Stimulated activated CD4-positive, alpha-beta T cell treated with anti-CD3 and anti-CD28 coated beads, Interleukin-15, amount 100 ng/mL, for 1 hour (primary cell): Measurements from ENCODE around the gene PGM2.
"Not testable (repeated sequence)": the region's sequence is repeated elsewhere in the genome, so short reads cannot be mapped to it uniquely, and the experiment has no call there.

Source experiments
- DNase-seq, 2 donors: peaks; one replicate each; pipeline ENCODE4 v3.0.0-alpha.2; 2020; ENCODE audit warnings: low read depth in 1 of 2, low spot score in 1 of 2

The PGM2 gene

DNA sequence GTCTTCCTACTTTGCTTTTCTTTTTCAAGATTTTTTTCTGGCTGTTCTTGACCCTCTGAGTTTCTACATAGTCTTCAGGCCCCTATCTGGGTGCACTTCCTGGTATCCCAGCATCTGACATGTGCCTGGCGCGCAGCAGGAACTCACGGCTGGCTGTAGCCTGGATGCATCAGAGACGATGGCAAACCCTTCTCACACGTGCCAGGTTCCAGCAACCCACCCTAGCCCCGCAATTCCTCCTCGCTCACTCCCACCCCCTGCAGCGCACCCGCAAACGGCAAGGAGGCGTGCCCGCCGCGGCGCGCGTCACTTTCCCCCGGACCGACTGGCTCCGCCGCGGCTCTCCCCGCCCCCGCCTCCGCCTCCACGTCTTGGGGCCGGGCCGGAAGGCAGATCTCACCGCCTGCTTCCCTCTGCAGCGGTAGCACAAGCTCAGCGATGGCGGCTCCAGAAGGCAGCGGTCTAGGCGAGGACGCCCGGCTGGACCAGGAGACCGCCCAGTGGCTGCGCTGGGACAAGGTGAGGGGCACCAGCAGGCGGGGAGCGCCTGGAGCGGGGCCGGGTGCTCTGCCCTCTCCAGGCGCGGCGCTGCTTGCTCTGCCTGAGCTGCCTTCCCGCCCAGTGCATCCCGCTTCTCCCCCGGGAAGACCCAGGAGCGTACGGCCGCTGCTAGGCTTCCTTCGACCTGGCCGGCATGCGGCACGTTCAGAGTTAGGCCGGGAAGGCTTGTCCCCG lies at the start of gene PGM2:
PGM2 (plus strand) TSS at position 392 of the 735 bp plus-strand sequence; CDS start at position 439, 47 bp downstream.
- DNase-seq = peak; percentile 77 to 90

DNA sequence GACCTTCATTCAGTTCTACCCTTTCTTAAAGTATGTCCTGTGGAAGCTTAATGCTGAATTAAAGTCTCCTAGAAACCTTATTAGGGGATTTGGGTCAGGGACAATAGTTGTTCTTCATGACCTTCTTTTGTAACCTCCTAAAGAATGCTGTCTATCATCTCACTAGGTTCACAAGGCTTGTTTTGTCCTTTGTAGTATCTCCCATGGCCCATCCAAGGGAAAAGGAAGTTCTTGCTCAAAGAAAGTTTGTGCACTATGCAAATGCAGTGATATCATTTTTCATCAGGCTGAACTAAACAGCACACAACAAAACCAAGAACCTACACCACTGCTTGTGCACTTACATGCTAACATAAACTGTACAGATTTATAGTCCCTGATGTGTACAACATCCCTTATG lies 46.6 kb upstream of the PGM2 start:
- no peak for DNase-seq

DNA sequence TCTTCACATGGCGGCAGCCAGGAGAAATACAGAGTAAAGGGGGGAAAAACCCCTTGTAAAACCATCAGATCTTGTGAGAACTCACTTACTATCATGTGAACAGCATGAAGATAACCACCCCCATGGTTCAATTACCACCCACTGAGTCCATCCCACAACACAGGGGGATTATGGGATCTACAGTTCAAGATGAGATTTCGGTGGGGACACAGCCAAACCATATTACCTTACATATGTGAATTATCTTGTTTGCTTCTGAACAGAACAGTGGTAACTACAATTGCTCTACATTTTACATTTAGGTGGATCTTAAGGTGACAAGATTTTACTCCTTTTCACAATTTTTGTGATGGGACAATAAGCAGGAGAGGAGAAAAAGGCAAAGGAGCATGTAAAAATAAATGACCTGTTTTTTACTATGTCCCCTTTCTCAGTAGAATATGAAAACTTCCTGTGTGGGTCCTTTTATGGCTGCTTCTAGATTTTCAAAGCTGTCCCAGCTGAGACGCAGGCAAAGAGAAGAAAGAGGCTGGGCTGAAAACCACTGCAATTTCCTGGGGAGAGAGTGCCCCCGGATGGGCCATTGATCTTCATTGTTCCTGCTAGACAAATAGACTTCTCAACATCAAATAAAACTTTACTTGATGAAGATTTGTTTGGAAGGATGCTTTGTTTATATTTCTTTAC lies 45.9 kb upstream of the PGM2 start:
- DNase-seq = peak; percentile 2 to 26

DNA sequence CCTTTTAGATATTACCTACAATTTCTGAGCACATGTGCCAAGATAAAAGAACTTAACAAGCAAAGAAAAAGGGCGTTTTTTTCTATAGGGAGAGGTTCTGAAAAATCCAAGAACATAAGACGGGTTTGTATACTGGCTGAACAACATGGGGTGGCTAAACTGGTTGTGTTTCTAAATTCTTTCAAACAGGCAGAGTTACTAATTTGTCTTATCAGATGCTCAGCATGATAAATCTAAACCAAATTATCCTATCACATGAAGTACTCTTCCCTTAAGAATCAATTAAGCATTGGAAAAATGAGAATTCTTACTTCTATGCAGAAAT lies 45.4 kb upstream of the PGM2 start:
- no peak for DNase-seq

DNA sequence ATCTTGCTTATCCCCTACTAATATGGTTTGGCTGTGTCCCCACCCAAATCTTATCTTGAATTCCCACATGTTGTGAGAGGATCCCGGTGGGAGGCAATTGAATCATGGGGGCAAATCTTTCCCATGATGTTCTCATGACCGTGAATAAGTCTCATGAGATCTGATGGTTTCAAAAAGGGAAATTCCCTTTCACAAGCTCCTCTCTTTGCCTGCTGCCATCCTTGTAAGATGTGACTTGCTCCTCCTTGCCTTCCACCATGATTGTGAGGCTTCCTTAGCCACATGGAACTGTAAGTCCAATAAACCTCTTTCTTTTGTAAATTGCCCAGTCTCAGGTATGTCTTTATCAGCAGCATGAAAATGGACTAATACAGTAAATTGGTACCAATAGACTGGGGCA lies 40.2 kb upstream of the PGM2 start:
- DNase-seq = not testable (repeated sequence)

DNA sequence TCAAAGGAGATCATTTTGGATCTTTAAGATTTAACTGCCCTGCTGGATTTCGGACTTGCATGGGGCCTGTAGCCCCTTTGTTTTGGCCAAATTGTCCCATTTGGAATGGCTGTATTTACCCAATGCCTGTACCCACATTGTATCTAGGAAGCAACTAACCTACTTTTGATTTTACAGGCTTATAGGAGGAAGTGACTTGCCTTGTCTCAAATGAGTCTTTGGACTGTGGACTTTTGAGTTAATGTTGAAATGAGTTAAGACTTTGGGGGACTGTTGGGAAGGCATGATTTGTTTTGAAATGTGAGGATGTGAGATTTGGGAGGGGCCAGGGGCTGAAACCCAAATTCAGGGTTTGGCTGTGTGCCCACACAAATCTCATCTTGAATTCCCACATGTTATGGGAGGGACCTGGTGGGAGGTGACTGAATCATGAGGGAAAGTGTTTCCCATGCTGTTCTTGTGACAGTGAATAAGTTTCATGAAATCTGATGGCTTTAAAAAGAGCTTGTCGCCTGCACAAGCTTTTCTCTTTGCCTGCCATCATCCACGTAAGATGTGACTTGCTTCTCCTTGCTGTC lies 38.5 kb upstream of the PGM2 start:
- not testable (repeated sequence) for DNase-seq

DNA sequence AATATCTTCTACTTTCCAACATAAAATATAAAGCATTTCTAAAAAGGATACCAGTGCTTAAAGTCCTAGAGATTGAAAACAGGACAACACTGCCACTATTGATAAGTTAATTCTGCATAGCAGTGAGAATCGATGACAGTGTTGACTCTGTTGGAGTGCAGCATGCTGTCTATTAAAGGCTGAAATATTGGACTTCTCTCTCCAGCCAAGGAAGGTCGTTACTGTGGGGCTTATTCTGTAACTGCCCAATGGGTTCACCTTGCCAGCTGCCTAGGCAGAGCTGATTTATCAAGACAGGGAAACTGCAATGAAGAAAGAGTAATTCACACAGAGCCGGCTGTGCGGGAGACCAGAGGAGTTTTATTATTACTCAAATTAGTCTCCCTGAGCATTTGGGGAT lies 37.7 kb upstream of the PGM2 start:
- DNase-seq = no peak

DNA sequence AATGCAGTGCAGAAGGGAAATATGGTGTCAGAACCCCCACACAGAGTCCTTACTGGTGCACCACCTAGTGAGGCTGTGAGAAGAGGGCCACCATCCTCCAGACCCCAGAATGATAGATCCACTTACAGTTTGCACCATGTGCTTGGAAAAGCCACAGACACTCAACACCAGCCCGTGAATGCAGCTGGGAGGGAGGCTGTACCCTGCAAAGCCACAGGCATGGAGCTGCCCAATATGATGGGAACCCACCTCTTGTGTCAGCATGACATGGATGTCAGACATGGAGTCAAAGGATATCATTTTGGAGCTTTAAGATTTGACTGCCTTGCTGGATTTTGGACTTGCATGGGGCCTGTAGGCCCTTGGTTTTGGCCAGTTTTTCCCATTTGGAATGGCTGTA lies 34.2 kb upstream of the PGM2 start:
- DNase-seq = no peak

DNA sequence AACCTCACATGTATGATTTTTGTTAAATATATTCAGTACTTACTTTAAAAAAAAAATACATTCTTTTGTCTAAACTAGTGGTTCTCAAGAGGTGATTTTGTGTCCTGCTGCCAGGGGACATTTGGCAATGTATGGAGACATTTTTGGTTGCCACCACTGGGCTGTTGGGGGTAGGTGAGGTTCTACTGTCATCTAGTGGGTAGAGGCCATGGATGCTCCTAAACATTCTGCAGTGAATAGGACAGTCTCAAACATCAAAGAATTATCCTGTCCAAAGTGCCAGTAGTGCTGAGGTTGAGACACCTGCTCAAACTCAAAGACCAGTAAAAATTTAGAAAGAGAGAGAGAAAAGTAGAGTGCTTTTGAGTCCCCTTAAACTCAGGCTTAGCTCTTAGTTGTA lies 32.9 kb upstream of the PGM2 start:
- DNase-seq = no peak

DNA sequence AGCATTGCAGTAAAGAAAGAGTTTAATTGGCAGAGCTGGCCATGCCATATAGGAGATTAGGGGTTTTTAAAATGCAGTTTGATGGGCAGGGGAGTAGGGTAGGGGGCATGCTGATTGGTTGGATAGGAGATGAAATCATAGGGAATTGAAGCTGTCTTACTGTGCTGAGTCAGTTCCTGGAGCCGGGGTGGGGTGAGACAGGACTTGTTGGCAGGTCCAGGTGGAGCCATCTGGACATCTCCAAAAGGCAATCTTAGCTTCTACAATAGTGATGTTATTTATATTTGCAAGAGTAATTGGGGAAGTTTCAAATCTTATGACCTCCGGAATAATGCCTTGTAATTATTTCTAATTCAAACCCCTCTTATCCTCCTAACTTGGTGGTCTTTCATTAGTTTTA lies 32.4 kb upstream of the PGM2 start:
- DNase-seq = no peak

DNA sequence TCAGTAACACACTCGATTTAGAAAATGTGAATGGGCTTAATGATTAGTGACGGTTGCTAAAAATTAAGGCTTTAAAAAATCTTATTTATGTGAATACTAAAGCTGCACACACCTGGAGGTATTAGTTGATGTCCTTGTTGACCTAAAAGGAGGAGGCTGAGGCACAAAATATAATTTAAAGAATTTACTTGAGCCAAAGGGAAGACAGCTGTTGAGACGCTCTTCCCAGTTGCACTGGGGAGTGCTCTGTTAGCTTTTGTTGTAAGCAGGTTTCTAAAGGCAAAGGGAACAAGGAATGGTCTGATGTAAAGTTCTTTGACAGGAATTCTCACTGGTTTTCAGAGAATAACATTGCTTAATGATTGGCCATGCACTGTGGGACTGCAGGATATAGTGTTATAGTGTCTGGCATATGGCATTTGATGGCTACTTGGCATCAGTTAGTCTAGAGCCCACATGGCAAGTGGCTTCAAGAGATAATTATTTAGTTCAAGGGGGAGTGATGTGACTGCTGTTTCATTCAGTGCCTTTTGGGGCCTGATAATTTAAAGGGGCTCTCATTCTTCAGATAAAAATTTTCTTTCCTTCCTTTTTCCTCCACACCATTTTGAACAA lies 30.8 kb upstream of the PGM2 start:
- DNase-seq = no peak

DNA sequence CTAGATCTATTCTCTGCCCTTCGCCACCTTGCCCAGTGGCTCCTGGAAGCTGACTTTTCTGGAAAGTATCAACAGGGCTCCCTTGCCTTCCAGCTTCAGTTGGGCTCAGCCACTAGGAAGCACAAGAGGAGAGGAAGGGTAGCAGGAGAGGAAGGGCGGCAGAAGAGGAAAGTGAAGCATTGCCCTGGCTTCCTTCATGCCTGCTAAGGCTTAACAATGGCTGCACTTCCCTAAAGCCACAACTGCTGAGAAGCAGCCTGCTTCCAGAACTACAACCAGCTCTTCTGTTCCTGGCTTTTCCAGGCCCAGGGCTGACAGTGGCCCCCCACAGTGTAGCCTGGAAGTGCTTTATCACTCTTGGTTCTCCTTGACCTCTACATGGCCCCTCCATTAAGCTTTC lies 29.1 kb upstream of the PGM2 start:
- no peak for DNase-seq

DNA sequence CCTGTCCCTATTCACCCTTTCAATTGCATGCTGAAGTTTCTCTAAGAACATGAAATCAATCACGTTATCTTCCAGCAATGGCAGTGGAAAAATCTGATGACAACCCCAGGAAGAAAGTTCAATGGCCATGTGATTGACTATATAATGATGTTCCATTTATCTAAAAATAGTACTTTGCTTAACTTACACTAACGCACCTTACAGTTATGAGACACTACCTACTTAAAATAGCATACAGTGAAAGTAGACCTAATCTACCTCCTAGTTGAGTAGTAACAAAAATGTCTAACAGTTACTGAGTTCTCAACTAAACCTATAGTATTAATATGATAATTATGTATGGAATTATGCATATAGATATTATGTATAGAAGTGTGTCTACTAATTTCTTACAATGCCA lies 28.6 kb upstream of the PGM2 start:
- no peak for DNase-seq

DNA sequence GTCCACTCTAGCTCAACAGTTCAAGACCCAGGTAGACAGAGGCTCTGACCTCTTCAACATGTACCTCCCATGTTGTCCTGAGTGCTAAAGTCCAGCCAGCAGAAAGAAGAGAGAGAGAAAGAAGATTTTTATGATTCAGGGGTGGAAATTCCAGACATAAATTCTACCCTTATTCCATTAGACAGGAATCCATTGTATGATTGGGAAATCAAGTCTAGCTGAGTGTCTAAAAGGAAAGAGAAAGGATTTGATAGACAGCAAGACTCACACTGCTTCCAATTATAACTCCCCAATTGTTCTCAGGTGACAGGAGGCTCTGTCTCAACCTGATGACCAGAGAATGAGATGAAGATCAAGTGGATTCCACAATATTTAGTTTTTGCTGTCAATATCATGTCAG lies 27.9 kb upstream of the PGM2 start:
- no peak for DNase-seq

DNA sequence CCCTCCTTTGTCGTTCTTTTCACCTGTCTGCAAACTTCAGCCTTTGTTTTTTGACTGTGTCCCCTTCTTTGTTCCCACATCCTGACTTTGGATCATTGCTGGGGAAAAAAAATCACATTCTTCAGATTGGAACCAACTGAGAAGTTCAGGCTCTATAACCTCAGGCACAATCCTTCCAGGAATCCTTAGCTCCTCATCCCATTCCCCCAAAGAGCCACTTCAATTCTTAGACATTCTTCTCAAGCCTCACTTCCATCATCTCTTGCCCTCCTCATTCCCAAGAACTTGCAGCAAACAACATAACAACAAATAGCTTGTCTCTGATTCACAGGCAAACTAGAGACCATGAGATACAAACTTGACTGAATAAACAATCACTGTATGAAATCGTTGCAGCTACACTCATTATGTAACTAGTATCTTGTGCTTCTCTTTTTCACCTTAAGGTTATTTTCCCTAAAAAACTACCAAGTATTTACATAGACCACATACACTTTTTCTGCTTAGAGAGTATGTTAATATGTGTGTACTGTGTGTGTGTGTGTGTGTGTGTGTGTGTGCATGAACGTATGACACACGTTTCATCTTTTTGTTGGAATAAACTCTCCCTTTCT lies 26.4 kb upstream of the PGM2 start:
- no peak for DNase-seq

DNA sequence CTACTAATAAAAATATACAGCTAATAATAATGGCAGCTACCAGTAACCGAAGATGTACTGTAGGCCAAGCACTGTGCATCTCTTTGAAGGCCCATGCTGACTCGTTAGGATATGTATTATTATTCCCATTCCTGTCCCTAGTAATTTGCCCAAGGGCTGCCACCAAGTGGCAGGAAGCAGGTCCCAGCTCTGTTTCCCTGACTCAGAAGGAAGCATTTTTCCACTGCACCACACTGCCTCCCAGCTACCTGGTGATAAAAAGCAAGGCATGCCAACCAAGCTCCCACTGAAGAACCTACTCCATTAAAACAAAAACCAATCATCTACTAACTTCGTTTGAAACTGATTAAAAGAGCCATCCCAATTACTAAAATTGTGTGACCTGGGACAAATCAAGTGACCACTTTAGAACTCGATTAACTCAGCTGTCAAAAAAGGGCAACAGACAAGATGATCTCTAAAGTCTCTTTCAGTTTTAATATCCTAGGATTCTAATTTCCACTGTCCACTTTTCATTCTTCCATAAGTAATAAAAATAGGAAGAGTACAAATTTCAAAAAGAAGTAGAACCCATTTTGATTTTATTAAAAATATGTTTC lies 24.3 kb upstream of the PGM2 start:
- DNase-seq = no peak

DNA sequence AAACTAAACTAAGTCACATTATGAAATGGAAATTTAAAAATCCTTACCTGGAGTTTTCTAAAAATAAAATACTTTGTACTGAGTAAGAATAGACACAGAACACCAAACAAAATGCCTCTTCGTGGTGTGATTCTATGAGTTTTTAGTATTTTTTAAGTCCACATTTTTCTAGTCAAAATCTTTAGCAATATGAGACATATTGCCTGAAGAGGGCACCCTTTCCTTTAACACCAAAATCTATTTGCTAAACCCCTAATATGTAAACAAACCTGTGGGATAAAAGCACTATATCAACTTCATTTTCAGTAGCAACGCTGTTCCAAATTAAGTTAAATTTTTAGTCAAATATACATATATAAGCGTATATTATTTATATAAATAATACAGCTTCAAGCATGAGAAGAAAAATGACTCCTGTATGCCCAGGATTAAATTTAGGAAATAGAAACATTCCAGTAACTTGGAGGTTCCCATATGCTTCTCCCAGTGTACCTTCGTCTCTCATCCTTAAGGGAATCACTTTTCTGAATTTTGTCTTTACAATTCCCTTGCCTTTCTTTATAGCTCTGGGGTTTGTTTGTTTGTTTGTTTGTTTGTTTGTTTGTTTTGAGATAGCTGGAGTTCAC lies 23.0 kb upstream of the PGM2 start:
- DNase-seq = no peak

DNA sequence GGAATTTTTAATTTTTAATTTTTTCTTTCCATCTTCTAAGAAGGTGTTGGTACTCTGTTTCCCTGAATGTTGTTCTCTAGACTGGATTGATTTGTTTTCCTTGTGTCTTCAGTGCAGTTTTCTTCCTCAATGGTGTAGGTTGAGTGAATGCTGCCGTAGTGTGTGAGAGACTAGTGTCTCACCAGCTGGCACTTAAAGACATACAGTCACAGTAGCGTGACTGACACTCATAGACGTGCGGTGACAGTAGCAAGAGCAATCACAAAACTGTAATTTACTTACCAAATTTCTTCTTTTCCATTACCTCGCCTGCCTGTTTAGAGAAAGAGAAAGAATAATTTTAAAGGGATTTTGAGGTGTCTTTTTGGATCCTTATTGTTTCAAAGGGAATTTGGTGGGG lies 21.4 kb upstream of the PGM2 start:
- DNase-seq = no peak

DNA sequence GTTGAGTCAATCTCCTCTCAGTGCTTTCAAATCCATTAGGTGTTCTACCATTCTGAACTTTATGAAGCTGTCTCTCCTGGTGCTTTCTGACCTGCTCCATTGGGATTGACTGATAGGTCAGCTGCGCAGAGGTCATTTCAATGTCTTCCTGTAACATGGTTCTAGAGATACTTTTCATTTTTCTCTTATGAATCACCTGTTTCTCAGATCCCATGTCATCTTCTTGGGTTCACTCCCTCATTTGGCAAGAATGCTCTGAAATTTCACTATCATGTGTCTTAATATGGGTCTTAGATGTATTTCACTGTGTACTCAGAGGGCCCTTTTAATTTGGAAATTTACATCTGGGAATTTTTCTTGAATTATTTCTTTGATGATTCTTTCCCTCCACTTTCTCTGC lies 13.8 kb upstream of the PGM2 start:
- no peak for DNase-seq

DNA sequence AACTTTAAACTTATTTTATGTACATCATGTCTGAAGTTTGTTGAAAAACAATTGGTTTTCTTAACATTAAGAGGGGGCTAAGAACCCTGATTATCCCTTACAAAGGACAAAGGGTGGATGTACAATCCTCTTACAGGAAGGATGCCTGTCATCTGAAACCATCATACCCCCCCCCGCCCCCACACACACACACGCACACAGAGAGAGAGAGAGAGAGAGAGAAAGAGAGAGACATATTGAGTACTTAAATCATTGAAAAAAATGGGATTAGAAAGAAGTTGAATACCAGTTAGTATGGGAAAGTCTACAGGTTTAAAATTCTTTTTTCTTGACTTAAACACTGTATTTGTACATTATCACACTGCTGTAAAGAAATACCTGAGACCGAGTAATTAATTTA lies 10.9 kb upstream of the PGM2 start:
- DNase-seq = no peak

DNA sequence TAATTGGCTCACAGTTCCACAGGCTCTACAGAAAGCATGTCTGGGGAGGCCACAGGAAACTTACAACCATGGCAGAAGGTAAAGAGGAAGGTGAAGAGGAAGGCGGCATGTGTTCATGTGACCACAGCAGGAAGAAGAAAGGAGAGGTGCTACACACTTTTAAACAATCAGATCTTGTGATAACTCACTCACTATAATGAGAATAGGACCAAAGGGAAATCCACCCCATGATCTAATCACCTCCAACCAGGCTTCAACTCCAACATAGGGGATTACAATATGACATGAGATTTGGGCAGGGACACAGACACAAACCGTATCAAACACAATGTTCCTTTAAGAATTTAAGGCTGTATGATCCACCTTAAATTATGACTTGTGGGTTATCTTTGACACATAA lies 10.5 kb upstream of the PGM2 start:
- no peak for DNase-seq
